ENCODE results near the gene FGD5.
"Not testable (repeated sequence)": the region's sequence is repeated elsewhere in the genome, so short reads cannot be mapped to it uniquely, and the experiment has no call there.

The FGD5 gene

DNA sequence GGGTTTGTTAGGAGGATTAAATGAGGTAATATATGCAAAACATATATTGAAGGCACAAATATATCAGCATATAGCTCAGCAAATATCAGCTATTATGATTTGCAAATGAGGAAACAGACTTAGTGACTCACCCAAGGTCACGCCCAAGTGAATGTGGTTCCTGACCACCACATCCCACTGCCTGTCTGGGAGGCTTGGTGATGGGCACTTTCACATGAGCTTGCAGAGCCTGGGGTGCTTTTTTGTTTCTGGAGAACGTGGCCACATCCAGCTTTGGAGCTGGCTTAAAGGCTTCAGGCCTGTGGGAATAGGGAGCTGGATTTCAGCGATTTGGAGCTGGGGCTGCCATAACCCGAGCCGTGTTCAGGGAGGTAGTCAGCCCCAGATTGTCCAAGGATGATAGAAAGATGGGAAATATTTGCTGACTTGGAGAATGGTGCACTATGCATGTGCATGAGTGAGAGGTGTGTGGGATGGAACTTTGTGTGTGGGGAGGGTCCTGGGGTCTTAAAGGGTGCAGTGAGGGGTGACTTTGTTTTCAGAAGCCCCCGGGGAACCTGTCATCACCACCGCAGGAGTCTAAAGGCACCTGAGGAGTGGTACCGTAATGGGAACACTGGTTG lies 12.0 kb upstream of the FGD5 start:
- peak; percentile 65 for DNase-seq

GRCh38 chr3:14808025-14808424 lies 10.7 kb upstream of the FGD5 start:
- no peak for DNase-seq

- DNase-seq = no peak
Measured at GRCh38 chr3:14808502-14809266, 10.1 kb upstream of the FGD5 start.

GRCh38 chr3:14809611-14810010 lies 9.2 kb upstream of the FGD5 start:
- DNase-seq = not testable (repeated sequence)

GRCh38 chr3:14810070-14810791 lies 8.5 kb upstream of the FGD5 start:
- peak; percentile 46 for DNase-seq

GRCh38 chr3:14810801-14811661 lies 7.7 kb upstream of the FGD5 start:
- no peak for DNase-seq

DNA sequence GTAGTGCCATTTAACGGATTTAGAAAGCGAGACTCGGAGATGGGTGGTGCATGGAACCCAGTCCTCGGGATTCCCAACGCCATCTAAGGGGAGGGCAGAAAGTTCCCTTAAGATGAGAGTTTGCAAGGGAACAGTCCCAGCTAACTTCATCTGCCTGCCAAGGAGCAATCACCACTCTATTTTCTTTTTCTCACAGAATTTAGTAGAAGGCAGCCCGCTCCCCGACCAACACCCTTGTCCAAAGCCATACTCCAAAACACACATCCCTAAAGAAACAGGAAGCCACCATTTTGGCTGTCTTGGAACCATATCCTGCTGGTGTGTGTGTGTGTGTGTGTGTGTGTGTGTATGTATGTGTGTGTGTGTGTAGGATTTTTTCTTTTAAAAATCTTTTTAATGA lies 7.1 kb upstream of the FGD5 start:
- DNase-seq = no peak

DNA sequence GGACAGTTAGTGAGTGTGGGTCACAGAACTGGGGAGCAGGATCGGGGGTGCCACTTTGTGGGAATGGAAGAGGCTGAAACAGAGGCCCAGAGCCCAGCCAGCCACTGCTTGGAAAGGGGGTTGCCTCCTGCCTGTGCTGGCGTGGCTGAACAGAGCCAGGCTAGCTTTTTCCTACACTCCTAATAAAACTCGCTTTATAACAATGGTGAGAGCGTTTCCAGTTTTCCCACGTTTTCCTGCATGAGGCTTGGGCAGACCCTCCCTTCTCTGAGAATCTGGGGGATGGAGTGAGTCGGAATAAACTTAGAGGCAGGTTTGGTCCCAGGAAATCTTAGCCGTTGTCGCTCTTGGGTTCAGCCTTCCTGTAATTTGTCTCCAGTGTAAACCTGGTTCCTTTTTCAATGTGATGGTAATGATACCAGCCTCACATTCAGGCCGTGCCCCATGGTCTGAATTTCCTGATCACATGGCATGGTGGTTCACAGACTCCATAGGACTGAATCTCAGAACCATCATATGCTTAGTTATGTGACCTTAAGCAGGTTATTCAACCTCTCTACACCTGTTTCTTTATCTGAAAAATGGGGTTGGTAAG lies 6.5 kb upstream of the FGD5 start:
- peak; percentile 56 for DNase-seq

DNA sequence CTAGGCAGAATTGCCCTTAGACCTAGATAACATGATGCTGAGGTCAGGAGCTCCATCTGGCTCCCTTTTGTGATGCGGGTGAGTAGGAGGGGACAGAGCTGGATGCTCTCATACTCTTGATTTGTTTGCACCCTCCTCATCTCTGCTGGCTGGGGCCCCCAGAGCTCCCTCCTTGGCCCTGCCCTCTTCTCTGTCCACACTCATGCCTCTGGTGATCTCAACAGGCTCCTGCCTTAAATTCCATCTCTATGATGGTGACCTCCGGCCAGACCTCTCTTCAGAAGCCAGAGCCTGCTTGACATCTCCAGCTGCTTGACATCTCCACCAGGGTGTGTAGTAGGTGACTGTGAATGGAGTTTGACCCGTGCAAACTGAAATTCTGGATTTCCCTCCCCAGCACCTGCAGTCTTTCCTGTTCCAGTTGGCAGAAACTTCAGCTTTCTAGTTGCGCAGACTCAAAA lies 4.3 kb upstream of the FGD5 start:
- no peak for DNase-seq

GRCh38 chr3:14816359-14816758 lies 2.4 kb upstream of the FGD5 start:
- DNase-seq = no peak

GRCh38 chr3:14819671-14820070 lies 909 bp downstream of the FGD5 start:
- DNase-seq = no peak

DNA sequence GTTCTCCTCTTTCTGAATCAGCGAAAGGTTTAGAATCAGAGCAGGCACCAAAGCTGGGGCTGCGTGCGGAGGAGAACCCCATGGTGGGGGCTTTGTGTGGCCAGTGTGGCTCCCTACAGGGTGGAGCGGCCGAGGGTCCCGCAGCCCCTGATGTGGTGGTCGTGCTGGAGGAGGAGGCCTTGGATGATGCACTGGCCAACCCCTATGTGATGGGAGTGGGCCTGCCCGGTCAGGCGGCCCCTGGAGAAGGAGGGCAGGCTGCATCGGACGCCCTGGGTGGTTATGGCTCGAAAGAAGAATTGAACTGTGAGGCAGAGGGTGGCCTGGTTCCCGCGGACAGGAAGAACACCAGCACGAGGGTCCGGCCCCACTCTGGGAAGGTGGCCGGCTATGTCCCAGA lies 1.4 kb downstream of the FGD5 start:
- no peak for DNase-seq

DNA sequence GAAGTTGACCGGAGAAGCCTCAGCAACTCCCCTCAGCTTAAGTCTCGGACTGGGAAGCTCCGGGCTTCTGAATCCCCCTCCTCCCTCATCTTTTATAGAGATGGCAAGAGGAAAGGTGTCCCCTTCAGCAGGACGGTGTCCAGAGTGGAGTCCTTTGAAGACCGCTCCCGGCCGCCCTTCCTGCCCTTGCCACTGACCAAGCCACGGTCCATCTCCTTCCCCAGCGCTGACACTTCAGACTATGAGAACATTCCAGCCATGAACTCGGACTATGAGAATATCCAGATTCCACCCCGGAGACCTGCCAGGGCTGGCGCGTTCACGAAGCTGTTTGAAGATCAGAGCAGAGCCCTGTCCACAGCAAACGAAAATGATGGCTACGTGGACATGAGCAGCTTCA lies 2.4 kb downstream of the FGD5 start:
- no peak for DNase-seq

GRCh38 chr3:14822134-14822533 lies 3.4 kb downstream of the FGD5 start:
- DNase-seq = no peak

GRCh38 chr3:14822670-14823390 lies 4.1 kb downstream of the FGD5 start:
- DNase-seq = no peak

DNA sequence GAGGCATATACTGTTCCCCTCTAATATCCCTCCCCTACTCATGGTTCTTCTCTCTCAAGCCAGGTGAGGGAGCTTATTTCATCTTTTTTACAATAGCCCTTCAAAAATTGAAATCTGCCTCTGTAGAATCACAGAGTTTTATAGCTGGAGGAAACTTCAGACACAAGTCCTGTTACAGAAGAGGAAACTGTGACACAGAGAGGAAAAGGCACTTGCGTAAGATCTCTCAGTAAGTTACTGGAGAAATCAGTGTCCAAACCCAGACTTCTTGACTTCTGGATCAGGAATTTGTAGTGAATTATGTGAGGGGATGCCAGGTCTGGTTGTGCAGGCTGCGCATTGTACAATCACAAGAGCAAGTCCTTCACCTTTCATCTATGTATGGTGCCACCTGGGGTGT lies 4.6 kb downstream of the FGD5 start:
- DNase-seq = no peak

GRCh38 chr3:14823910-14824629 lies 5.3 kb downstream of the FGD5 start:
- no peak for DNase-seq

DNA sequence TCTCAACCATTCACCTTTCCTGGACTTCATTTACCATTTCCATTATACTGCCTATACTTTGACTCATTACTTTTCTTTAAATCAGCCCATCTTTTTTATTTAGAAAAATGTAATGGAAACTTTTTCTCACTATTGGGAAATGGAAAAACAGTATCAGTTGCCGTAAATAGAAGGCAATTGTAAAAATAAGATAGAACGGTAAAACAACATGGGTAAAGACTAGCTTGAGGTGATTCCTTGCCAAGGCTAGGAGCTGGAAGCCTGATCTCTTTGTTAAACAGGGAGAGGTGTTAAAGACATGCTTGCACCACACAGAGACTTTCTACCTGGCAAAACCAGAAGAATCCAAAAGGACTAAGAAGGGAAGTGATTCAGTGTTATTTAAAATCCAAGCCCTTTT lies 5.9 kb downstream of the FGD5 start:
- DNase-seq = no peak

GRCh38 chr3:14826069-14826468 lies 7.3 kb downstream of the FGD5 start:
- no peak for DNase-seq

DNA sequence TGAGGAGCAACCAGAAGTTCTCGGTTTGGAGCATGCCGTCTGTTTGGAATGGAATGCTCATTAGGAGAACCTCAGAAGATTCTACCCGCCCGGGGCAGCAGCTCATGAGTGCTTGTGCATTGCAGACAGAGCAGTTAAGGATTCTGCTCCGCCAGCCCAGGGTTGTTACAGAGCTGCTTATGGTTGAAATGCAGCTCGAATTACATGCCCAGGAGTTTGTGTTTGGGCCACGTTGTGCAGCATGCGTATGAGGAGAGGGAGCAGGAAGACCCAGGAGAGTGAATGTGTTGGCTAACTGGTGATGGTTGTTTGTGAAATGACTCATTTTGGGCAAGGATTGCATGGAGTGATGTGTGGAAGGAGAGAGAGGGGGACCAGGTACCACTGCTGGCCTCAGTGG lies 9.0 kb downstream of the FGD5 start:
- DNase-seq = no peak

GRCh38 chr3:14829811-14830210 lies 11.0 kb downstream of the FGD5 start:
- no peak for DNase-seq

All from GDM1 (cell line).